Measurements from ENCODE around the gene FAM131A. TPM values are rescaled to one million over a fixed set of nuclear protein-coding genes. Genes with fewer than 3 reads are reported as not detected.

FAM131A gene
- total and polyA plus RNA-seq, 9 of the 15 experiments (the other 6 are each of a cell fraction or from before 2014, with no cell fraction given), result 0.48 to 11.1 (median 4.3) TPM

DNA sequence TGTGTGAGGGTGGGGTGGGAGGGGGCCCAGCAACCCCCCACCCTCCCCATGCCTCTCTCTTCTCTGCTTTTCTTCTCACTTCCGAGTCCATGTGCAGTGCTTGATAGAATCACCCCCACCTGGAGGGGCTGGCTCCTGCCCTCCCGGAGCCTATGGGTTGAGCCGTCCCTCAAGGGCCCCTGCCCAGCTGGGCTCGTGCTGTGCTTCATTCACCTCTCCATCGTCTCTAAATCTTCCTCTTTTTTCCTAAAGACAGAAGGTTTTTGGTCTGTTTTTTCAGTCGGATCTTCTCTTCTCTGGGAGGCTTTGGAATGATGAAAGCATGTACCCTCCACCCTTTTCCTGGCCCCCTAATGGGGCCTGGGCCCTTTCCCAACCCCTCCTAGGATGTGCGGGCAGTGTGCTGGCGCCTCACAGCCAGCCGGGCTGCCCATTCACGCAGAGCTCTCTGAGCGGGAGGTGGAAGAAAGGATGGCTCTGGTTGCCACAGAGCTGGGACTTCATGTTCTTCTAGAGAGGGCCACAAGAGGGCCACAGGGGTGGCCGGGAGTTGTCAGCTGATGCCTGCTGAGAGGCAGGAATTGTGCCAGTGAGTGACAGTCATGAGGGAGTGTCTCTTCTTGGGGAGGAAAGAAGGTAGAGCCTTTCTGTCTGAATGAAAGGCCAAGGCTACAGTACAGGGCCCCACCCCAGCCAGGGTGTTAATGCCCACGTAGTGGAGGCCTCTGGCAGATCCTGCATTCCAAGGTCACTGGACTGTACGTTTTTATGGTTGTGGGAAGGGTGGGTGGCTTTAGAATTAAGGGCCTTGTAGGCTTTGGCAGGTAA lies 8.1 kb downstream of the FAM131A start (continued):
- TF ChIP-seq, protein P1, sequence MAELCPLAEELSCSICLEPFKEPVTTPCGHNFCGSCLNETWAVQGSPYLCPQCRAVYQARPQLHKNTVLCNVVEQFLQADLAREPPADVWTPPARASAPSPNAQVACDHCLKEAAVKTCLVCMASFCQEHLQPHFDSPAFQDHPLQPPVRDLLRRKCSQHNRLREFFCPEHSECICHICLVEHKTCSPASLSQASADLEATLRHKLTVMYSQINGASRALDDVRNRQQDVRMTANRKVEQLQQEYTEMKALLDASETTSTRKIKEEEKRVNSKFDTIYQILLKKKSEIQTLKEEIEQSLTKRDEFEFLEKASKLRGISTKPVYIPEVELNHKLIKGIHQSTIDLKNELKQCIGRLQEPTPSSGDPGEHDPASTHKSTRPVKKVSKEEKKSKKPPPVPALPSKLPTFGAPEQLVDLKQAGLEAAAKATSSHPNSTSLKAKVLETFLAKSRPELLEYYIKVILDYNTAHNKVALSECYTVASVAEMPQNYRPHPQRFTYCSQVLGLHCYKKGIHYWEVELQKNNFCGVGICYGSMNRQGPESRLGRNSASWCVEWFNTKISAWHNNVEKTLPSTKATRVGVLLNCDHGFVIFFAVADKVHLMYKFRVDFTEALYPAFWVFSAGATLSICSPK (IDR thresholded peaks at IDR 0.05; ENCODE audit: borderline replicate concordance), result no peak
- TF ChIP-seq ILK (tag; IDR thresholded peaks at IDR 0.05; ENCODE audit: borderline replicate concordance, low read depth) (no peak), ZNF766 (CRISPR knock-in tag; conservative IDR thresholded peaks at IDR 0.05) (peak; percentile 66; the same call in 1 of the 2 replicates), TGIF2 (CRISPR knock-in tag; IDR thresholded peaks at IDR 0.05) (no peak), MEF2D (tag; conservative IDR thresholded peaks at IDR 0.05; ENCODE audit: low read depth) (no peak), ZNF77 (CRISPR knock-in tag; IDR thresholded peaks at IDR 0.05) (no peak), ZNF79 (CRISPR knock-in tag; IDR thresholded peaks at IDR 0.05; ENCODE audit: low read depth) (no peak), MCM7 (IDR thresholded peaks at IDR 0.05) (no peak), EHMT2 (IDR thresholded peaks at IDR 0.05) (no peak), ERF (CRISPR knock-in tag; IDR thresholded peaks at IDR 0.05) (no peak), XRCC4 (IDR thresholded peaks at IDR 0.05; ENCODE audit: extremely low read depth, insufficient read depth, insufficient read length) (no peak), STAT5A (IDR thresholded peaks at IDR 0.05; ENCODE audit: borderline replicate concordance, low read length) (no peak), ZBTB8A (IDR thresholded peaks at IDR 0.05; ENCODE audit: partially characterized antibody) (no peak), EGR1 (conservative IDR thresholded peaks at IDR 0.05) (no peak), ATF1 (CRISPR knock-in tag; IDR thresholded peaks at IDR 0.05) (no peak), ATF1 (tag; IDR thresholded peaks at IDR 0.05) (peak; percentile 30; the same call in 1 of the 2 replicates), ZNF384 (IDR thresholded peaks at IDR 0.05; ENCODE audit: low read depth, low read length) (no peak), TEAD2 (tag; IDR thresholded peaks at IDR 0.05) (no peak), STAT5B (CRISPR knock-in tag; IDR thresholded peaks at IDR 0.05) (no peak), RCOR1 (IDR thresholded peaks at IDR 0.05; ENCODE audit: borderline replicate concordance in 1 of 2, low read depth in 2 of 2, low read length in 2 of 2) (peak in 1 of 2 experiments; percentile 86; a peak in 1 of 4 replicates), GABPA (tag; conservative IDR thresholded peaks at IDR 0.05; ENCODE audit: low read depth) (no peak; the same call in 1 of the 2 replicates)
- TF ChIP-seq, protein P2, sequence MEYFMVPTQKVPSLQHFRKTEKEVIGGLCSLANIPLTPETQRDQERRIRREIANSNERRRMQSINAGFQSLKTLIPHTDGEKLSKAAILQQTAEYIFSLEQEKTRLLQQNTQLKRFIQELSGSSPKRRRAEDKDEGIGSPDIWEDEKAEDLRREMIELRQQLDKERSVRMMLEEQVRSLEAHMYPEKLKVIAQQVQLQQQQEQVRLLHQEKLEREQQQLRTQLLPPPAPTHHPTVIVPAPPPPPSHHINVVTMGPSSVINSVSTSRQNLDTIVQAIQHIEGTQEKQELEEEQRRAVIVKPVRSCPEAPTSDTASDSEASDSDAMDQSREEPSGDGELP (CRISPR knock-in tag; IDR thresholded peaks at IDR 0.05; ENCODE audit: borderline replicate concordance), result peak; percentile 99
- TF ChIP-seq, protein P3, sequence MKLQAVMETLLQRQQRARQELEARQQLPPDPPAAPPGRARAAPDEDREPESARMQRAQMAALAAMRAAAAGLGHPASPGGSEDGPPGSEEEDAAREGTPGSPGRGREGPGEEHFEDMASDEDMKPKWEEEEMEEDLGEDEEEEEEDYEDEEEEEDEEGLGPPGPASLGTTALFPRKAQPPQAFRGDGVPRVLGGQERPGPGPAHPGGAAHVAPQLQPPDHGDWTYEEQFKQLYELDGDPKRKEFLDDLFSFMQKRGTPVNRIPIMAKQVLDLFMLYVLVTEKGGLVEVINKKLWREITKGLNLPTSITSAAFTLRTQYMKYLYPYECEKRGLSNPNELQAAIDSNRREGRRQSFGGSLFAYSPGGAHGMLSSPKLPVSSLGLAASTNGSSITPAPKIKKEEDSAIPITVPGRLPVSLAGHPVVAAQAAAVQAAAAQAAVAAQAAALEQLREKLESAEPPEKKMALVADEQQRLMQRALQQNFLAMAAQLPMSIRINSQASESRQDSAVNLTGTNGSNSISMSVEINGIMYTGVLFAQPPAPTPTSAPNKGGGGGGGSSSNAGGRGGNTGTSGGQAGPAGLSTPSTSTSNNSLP (IDR thresholded peaks at IDR 0.05; ENCODE audit: borderline replicate concordance, low read depth, low read length), result no peak
- TF ChIP-seq, protein P4, sequence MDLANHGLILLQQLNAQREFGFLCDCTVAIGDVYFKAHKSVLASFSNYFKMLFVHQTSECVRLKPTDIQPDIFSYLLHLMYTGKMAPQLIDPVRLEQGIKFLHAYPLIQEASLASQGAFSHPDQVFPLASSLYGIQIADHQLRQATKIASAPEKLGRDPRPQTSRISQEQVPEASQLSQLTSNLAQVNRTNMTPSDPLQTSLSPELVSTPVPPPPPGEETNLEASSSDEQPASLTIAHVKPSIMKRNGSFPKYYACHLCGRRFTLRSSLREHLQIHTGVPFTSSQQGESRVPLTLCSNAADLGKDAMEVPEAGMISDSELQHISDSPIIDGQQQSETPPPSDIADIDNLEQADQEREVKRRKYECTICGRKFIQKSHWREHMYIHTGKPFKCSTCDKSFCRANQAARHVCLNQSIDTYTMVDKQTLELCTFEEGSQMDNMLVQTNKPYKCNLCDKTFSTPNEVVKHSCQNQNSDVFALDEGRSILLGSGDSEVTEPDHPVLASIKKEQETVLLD (IDR thresholded peaks at IDR 0.05), result no peak
